A673 (cell line): Measurements from ENCODE around the gene ADCY5. TPM values are rescaled to one million over a fixed set of nuclear protein-coding genes. Genes with fewer than 3 reads are reported as not detected.

Source experiments
- BruUV-seq: library from RNA; stranded (reverse); fragments of 400-500 nt; replicated peaks from 2 replicates; lab custom pipeline; 2021; lab: Mats Ljungman, UMichigan
- CTCF ChIA-PET: fragments of 300-600 bp; sonication (Branson Sonifier 250); formaldehyde crosslinking; loops from one replicate; lab custom pipeline; 2022; ENCODE audit warnings: antibody characterized with exemption; lab: Charles Lee
- POLR2A ChIA-PET: fragments of 300-600 bp; sonication (Branson Sonifier 250); formaldehyde crosslinking; loops from one replicate; lab custom pipeline; 2022; ENCODE audit warnings: antibody characterized with exemption; ENCODE audit not compliant: low non-redundant PET; lab: Charles Lee
- DNase-seq: peaks from one replicate; pipeline ENCODE4 v3.0.0-alpha.2; 2015; ENCODE audit warnings: low spot score
- H3K27ac ChIP-seq: fragments of 200-600 bp; sonication (generic); 2 replicates; pipeline ENCODE4 v1.5.1; 2016; ENCODE audit warnings: mixed run types, low read depth, mild to moderate bottlenecking, mixed read lengths, antibody characterized with exemption, low read length; ENCODE audit not compliant: poor library complexity, severe bottlenecking
- H3K27me3 ChIP-seq: fragments of 200-600 bp; sonication (generic); replicated peaks from 2 replicates; pipeline ENCODE4 v1.6.1; 2017; ENCODE audit warnings: mixed run types, low read depth, mild to moderate bottlenecking, mixed read lengths, antibody characterized with exemption, low read length; ENCODE audit not compliant: insufficient read depth, poor library complexity
- H3K36me3 ChIP-seq: fragments of 200-600 bp; sonication (generic); 2 replicates; pipeline ENCODE4 v1.6.1; 2016; ENCODE audit warnings: mixed run types, mild to moderate bottlenecking, mixed read lengths, antibody characterized with exemption, low read length; ENCODE audit not compliant: insufficient read depth, poor library complexity, severe bottlenecking
- H3K4me1 ChIP-seq: fragments of 200-600 bp; sonication (generic); 2 replicates; pipeline ENCODE4 v1.6.1; 2017; ENCODE audit warnings: mixed run types, mild to moderate bottlenecking, mixed read lengths, antibody characterized with exemption, low read length; ENCODE audit not compliant: insufficient read depth, poor library complexity, severe bottlenecking
- H3K4me3 ChIP-seq: fragments of 200-600 bp; sonication (generic); 2 replicates; pipeline ENCODE4 v1.5.1; 2016; ENCODE audit warnings: low read depth, mixed run types, mild to moderate bottlenecking, mixed read lengths, low read length; ENCODE audit not compliant: poor library complexity, severe bottlenecking
- H3K9me3 ChIP-seq: fragments of 200-600 bp; sonication (generic); 2 replicates; pipeline ENCODE4 v1.6.1; 2016; ENCODE audit warnings: mixed run types, low read depth, mild to moderate bottlenecking, mixed read lengths, antibody characterized with exemption, low read length; ENCODE audit not compliant: poor library complexity, severe bottlenecking
- EZH2 ChIP-seq: fragments of 200-600 bp; sonication (generic); IDR thresholded peaks from 2 replicates; pipeline ENCODE4 v1.6.1; 2017; ENCODE audit warnings: borderline replicate concordance, low read depth, mild to moderate bottlenecking, mixed read lengths, antibody characterized with exemption, low read length; ENCODE audit not compliant: poor library complexity, severe bottlenecking
- intact Hi-C: fragments of 100-400 bp; cut with micrococcal nuclease; formaldehyde crosslinking; loops from one replicate; pipeline ENCODE4 v1.10.0; 2022; ENCODE audit not compliant: unreplicated experiment
- total RNA-seq: library from RNA; stranded (reverse); gene quantifications from 2 replicates; pipeline ENCODE4 v1.2.3, GENCODE V29; 2021
- TF ChIP-seq, protein P1 (sequence below): fragments of 300-800, 200-600 bp; sonication (generic); conservative IDR thresholded peaks from 2 replicates; pipeline ENCODE4 v1.5.1; 2017; ENCODE audit warnings: low read depth, mild to moderate bottlenecking, antibody characterized with exemption, low read length, moderate library complexity, mixed read lengths

The ADCY5 gene
- total RNA-seq, 1 experiment from 2014 or later: 0.21 TPM

DNA sequence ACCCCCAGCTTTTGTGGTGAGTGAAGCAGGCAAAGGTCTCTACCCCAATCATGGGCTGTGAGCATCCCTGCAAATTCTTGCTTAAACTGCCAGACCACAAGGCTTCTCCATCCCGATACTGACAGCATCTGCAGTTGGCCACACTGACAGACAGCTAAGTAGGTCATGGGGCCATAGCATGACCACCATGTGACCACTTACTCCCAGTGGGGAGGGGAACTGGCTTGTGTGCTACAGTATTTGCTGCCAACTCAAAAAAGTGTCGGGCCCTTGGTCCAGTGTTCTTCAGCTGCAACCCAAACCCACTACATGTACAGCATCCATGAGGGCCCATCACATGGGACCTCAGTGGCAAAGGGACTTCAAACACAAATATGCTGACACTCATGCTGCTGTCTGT lies 143.7 kb downstream of the ADCY5 start:
- BruUV-seq: no TSS peak
- POLR2A ChIA-PET: no interaction called here

DNA sequence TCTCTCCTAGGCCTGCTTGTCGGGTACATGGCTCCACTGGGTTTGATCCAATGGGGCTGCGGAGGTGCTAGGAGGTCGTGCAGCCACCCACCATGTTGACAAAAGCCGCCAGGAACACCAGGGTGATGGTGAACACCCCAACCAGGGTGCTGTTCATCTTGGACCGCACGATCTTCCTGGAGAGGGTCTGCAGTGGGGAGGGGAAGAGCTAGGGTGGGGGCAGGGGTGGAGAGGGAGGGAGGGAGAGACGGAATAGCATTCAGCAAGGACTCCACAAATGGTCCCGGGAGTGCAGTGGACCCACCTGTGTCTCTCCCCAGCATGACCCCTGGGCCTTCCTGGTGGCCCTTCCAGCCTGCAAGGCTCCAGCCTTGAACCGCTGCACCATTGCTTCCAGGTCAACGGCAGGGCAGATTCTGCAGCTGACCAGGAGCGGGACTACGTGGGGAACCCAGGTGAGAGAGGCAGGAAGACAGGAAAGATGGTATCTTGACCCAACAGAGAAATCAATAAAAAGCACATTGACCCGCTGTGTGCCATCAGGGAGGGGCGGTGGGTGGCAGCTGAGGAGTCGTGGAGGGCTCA lies 144.8 kb downstream of the ADCY5 start:
- ChIA-PET CTCF (no interaction called here), POLR2A (no interaction called here)
- Histone ChIP-seq H3K27ac (no peak overlapping the region), H3K4me1 (no peaks in the 10 kb centered on the region), H3K36me3 (no peaks in the 10 kb centered on the region), H3K4me3 (no peak overlapping the region), H3K9me3 (no peaks in the 10 kb centered on the region), H3K27me3 (no peaks in the 10 kb centered on the region)
- BruUV-seq: no TSS peak
- no peak for DNase-seq
- TF ChIP-seq, protein P1, sequence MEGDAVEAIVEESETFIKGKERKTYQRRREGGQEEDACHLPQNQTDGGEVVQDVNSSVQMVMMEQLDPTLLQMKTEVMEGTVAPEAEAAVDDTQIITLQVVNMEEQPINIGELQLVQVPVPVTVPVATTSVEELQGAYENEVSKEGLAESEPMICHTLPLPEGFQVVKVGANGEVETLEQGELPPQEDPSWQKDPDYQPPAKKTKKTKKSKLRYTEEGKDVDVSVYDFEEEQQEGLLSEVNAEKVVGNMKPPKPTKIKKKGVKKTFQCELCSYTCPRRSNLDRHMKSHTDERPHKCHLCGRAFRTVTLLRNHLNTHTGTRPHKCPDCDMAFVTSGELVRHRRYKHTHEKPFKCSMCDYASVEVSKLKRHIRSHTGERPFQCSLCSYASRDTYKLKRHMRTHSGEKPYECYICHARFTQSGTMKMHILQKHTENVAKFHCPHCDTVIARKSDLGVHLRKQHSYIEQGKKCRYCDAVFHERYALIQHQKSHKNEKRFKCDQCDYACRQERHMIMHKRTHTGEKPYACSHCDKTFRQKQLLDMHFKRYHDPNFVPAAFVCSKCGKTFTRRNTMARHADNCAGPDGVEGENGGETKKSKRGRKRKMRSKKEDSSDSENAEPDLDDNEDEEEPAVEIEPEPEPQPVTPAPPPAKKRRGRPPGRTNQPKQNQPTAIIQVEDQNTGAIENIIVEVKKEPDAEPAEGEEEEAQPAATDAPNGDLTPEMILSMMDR: no peak
- intact Hi-C loops: no loop called here

More for the DNA sequence above, 143.7 kb downstream of the ADCY5 start:
- no peaks in the 10 kb centered on the region for H3K4me1 ChIP-seq
- intact Hi-C loops: no loop called here
- DNase-seq: no peak
- no peak overlapping the region for H3K4me3 ChIP-seq
- CTCF ChIA-PET: no interaction called here
- H3K36me3 ChIP-seq: no peaks in the 10 kb centered on the region
- TF ChIP-seq, protein P1: no peak
- no peak for TF ChIP-seq EZH2
- H3K27ac ChIP-seq: no peak overlapping the region
- H3K27me3 ChIP-seq: no peaks in the 10 kb centered on the region
- H3K9me3 ChIP-seq: no peaks in the 10 kb centered on the region

DNA sequence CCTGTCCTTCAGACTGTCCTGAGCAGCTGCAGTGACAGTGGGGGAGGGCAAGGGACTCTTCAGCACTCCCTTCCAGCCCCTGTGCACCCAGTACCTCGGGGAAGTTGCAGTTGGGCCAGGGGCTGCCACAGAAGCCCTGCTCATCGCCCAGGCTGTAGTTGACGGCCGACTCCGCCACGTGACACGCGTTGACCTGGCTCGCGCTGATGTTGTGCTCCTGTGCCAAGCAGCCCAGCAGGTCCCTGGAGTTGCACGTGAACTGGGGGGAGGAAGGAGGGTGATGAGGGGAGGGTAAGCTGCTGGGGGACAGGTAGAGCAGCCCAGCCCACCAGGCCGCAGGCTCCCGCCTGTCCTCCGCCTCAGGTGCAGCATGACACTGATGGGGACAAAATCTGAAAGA lies 145.9 kb downstream of the ADCY5 start:
- ChIA-PET POLR2A (no interaction called here), CTCF (no interaction called here)
- Histone ChIP-seq H3K36me3 (no peaks in the 10 kb centered on the region), H3K4me3 (no peak overlapping the region), H3K4me1 (no peaks in the 10 kb centered on the region), H3K27ac (no peak overlapping the region), H3K27me3 (no peaks in the 10 kb centered on the region), H3K9me3 (no peaks in the 10 kb centered on the region)
- BruUV-seq: no TSS peak
- intact Hi-C loops: no loop called here
- TF ChIP-seq, protein P1: no peak
- TF ChIP-seq EZH2: no peak
- no peak for DNase-seq
